LNCAP (cell line): ENCODE measurements around the gene GOLT1A.

ENCODE experiments used
- TF ChIP-seq, protein P1 (sequence below): fragments of 450-650 bp; IDR thresholded peaks from 2 replicates; pipeline ENCODE4 v1.5.1; 2017; ENCODE audit warnings: mild to moderate bottlenecking

Gene GOLT1A

DNA sequence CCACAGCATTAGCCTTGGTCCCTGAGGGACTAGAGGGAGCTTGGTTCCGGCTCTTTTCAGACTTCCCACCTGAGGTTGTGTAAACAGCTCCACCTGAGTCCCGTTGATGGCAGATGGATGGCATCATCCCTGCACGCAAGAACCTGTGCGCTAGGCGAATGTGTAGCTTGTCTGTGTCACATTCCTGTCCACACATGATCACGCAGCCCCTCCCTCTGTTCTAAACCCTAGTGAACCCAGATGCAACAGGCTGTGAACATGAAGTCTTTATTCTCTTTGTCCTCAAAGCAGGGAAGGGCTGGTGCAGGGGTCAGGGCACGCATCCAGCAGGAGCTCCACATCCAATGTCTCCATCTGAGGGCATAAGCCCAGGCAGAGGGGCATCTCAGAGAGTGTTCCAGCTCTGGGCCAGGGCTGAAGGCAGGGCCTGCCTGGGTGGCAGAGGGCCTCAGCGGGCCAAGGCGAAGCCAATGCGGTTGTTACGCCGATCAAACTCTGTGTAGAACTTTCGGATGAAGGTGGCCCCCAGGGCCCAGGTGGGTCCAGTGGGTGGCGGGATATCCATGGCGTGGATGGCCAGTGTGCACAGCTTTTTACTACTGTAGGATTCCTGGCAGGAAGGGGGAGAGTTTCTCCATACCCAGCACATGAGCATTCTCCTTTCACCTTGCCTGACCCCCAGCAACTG is 59.1 kb downstream of the GOLT1A start:
- TF ChIP-seq, protein P1, sequence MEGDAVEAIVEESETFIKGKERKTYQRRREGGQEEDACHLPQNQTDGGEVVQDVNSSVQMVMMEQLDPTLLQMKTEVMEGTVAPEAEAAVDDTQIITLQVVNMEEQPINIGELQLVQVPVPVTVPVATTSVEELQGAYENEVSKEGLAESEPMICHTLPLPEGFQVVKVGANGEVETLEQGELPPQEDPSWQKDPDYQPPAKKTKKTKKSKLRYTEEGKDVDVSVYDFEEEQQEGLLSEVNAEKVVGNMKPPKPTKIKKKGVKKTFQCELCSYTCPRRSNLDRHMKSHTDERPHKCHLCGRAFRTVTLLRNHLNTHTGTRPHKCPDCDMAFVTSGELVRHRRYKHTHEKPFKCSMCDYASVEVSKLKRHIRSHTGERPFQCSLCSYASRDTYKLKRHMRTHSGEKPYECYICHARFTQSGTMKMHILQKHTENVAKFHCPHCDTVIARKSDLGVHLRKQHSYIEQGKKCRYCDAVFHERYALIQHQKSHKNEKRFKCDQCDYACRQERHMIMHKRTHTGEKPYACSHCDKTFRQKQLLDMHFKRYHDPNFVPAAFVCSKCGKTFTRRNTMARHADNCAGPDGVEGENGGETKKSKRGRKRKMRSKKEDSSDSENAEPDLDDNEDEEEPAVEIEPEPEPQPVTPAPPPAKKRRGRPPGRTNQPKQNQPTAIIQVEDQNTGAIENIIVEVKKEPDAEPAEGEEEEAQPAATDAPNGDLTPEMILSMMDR, result no peak

DNA sequence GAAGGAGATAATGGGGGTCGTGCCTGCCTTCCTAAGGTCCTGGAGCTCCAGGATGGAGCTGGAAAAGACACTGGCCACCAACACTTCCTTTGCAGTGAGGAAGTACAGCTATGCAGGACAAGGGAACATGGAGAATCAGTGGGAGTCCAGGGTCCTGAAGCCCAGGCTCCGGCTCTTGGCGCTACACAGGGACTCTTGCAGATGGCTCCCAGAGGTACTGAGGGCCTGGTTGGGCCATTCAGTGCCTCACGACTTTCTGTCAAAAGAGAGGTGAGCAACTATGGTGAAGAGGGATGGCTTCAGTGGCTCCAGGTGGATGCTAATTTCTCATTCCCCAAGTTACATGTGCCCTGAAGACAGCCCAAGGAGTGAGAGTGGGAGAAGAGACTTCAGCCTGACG is 60.1 kb downstream of the GOLT1A start:
- TF ChIP-seq, protein P1, result no peak

DNA sequence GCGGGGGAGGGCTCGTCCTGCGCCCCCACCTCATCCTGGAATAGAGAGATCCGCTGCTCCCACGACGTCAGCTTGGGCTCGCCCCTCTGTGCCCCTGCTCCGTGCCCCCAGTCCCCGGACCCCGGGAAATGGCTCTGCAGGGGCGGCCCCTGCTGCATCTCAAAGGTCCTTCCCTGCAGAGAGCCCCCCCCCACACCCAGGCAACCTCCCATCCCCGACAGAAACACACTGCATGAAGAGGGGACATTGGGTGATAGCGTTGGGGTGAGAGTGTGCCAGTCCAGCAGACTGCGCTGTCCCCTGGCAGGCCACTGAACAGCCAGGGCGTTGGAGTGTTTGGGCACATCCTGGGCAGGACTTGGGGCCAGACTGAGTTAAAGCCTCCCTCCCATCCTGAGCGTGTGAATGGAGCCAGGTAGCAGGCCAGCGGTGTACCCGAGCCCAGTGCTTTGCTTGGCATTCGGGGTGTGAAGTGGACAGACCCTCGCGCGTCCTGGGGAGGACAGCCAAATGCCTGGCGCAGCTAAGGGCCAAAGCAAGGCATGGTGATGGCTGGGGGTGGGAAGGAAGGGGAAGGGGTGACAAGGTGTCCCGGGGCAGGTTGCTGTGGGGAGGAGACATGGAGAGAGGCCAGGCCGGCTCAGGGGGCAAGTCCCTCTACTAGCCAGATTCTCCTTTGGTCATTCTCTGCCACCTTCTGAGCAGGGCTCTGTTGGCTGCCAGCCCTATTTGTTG is 61.3 kb downstream of the GOLT1A start:
- TF ChIP-seq, protein P1, result no peak

DNA sequence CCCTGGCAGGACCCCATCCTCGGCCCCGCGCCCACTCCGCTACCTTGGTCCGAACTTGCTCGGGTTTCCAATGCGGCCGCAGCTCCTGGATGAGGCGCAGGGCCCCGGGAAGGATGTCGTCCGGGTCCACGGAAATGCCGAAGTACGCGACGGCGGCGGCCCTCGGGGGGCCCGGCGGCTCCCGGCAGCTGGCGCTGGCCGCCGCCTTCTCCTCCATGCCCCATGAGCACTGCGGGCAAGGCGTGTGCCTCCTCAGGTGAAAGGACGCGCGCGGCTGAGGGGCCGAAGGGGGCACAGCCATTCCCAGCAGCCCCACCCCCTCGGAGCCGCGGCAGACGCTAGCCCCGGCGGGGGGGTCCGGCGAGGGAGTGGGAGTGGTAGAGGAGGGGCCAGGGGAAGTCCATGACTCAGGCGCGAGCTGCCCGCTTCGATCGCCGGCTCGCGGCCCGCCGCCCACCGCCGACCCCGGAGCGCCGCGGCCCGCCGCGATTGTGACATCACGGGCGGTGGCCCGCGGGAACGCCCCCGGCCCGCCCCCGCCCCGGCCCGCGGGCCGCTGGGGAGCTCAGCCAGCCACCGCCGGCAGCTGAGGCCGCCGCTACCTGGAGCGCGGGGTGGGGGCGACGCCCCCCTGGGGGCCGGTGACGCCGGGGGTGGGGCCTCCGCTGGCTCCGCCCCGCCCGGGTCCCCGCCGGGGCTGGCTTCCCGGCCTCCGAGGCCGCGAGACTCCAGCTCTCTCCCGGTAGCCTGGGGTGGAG is 62.1 kb downstream of the GOLT1A start, which contains the start of gene ETNK2:
Gene ETNK2, minus strand, starts transcription at position 493 of the 758 bp plus-strand sequence. Its CDS starts 192 bp downstream, at position 301.
- TF ChIP-seq, protein P1, result no peak

DNA sequence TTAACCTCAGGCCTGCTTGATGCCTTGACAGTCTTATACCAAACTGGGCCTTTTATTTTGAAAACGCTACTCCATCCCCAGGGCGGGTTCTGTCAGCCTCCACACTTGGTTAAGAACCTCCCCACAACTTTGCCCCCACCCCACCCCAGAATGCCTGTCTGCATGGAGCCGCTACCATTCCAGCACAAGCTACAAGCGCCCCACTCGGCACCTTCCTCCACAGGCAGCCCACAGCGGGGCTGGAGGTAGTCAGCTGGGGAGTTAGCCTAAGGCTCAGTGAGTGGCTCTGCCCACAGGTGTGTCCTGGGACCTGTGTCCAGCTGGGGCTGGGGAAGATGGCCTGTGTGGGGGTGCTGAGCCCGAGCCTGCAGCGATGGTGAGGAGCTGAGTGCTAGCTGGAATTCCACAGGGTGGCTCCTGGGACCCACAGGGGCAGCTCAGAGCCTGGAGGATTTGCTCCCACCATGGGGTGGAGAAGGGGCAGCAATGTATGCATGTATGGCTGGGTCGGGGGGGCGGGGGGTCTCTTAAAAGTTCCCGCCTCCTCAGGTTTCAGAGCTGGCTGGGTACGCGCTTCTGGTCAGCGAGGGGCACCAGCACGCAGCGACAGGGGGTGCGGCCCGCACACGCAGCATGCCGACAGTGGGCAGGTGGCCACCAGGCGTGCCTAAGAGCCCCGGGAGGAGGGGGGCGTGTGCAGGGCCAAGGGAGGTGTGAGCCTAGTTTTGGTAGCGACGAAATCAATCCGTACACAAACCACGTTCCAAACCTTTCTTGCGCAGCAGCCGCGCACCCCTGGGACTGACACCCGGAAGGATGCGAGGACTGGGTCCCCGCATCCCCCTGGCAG is 62.9 kb downstream of the GOLT1A start:
- TF ChIP-seq, protein P1, result no peak

DNA sequence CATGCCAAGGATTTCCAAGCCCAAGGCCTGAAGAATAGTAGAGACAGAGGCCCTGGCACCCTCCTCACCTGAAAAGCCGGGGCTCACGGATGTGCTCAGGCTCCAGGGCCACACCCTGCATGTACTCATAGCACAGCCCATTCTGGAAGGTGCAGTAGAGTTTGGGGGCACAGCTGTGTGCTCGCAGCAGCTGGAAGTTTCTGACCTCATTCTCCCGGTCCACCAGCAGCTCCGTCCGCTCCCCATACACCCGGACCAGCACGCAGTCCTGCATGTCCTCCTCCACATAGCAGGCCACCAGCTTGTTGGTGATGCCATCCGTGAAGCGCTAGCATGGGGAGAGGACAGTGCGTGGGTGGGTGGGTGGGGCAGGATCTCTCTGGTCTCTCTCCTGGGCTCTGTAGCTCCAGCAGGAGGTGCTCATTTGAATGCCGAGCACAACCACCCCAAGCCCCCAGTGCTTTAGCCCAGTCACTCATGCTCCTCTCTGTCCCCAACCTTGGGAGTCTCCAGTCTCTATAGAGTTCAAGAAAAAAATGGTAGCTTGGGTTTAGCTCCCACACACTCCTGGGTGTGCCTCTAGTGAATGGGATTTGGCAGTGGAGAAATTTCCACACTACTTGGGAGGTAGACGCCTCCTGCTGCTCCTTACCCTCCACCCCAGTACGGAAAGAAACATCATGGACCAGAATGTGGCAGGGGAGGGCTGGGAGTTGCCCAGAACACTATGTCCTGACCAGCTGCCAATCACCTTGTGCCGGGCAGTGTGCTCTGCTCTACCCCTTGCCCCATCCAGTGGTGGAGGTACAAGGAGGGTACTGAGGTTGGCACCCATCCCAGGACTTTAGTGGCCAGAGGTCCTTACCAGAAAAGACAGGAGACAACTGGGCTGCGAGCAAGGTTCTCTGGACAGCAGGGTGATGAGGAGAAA is 63.9 kb downstream of the GOLT1A start:
- TF ChIP-seq, protein P1, result no peak
